ENCODE data around the gene CASP4. TPM values are rescaled to one million over a fixed set of nuclear protein-coding genes. Genes with fewer than 3 reads are reported as not detected.
A peak's percentile ranks its signal among the peaks of the same experiment; 100 is the strongest.

Gene CASP4
- total RNA-seq, 2 donors from 2014 or later, result not detected

GRCh38 chr11:105000167-105000566, 31.8 kb upstream of the CASP4 start:
- H3K9me3 Mint-ChIP-seq, result no peaks in the 10 kb centered on the region
- H3K27ac ChIP-seq (ENCODE audit: low read depth, low read length), result no peak overlapping the region
- peak; percentile 53 for DNase-seq
- no peak overlapping the region for H3K4me3 Mint-ChIP-seq
- H3K27ac Mint-ChIP-seq, result no peak overlapping the region
- H3K4me1 ChIP-seq (ENCODE audit: control insufficient read depth, insufficient read depth, low read length), result no peaks in the 10 kb centered on the region
- H3K27me3 Mint-ChIP-seq (ENCODE audit: insufficient read depth), result no peaks in the 10 kb centered on the region
- H3K36me3 Mint-ChIP-seq (ENCODE audit: low read depth), result no peaks in the 10 kb centered on the region
- 95 to 97% methylated on average over 4 to 5 of the region's 5 CpGs for WGBS, 2 experiments (ENCODE audit: insufficient coverage in 1 of 2, insufficient read length in 1 of 2)
- no peak for TF ChIP-seq CTCF (conservative IDR thresholded peaks at IDR 0.05)
- H3K27me3 ChIP-seq (ENCODE audit: control insufficient read depth, insufficient read depth, low read length, poor library complexity, severe bottlenecking), result no peaks in the 10 kb centered on the region
- no peaks in the 10 kb centered on the region for H3K36me3 ChIP-seq (ENCODE audit: control insufficient read depth, insufficient read depth, low read length)
- no peak overlapping the region for H3K4me3 ChIP-seq (ENCODE audit: low read length)
- H3K9ac ChIP-seq (ENCODE audit: extremely low read depth, low read length, poor library complexity, severe bottlenecking), result no peak overlapping the region
- H3K4me1 Mint-ChIP-seq, result no peaks in the 10 kb centered on the region
- no peaks in the 10 kb centered on the region for H3K9me3 ChIP-seq (ENCODE audit: control insufficient read depth, low read length)

- no peaks in the 10 kb centered on the region for H3K4me1 Mint-ChIP-seq
- Histone ChIP-seq H3K27me3 (ENCODE audit: control insufficient read depth, insufficient read depth, low read length, poor library complexity, severe bottlenecking) (no peaks in the 10 kb centered on the region), H3K9ac (ENCODE audit: extremely low read depth, low read length, poor library complexity, severe bottlenecking) (no peak overlapping the region), H3K4me1 (ENCODE audit: control insufficient read depth, insufficient read depth, low read length) (no peaks in the 10 kb centered on the region), H3K4me3 (ENCODE audit: low read length) (no peak overlapping the region), H3K9me3 (ENCODE audit: control insufficient read depth, low read length) (no peaks in the 10 kb centered on the region), H3K27ac (ENCODE audit: low read depth, low read length) (no peak overlapping the region), H3K36me3 (ENCODE audit: control insufficient read depth, insufficient read depth, low read length) (no peaks in the 10 kb centered on the region)
- DNase-seq, result no peak
- H3K9me3 Mint-ChIP-seq, result no peaks in the 10 kb centered on the region
- H3K27ac Mint-ChIP-seq, result no peak overlapping the region
- WGBS, 2 experiments (ENCODE audit: insufficient coverage in 1 of 2, insufficient read length in 1 of 2), result 86% methylated on average over 1 of the region's 1 CpG; no CpG with 5 or more reads in 1 of the 2 experiments
- TF ChIP-seq CTCF (conservative IDR thresholded peaks at IDR 0.05), result no peak
- no peak overlapping the region for H3K4me3 Mint-ChIP-seq
- no peaks in the 10 kb centered on the region for H3K27me3 Mint-ChIP-seq (ENCODE audit: insufficient read depth)
- H3K36me3 Mint-ChIP-seq (ENCODE audit: low read depth), result no peaks in the 10 kb centered on the region
Observed at GRCh38 chr11:104999721-105000120, 31.3 kb upstream of the CASP4 start.

GRCh38 chr11:104997288-104997687, 28.9 kb upstream of the CASP4 start:
- Histone ChIP-seq H3K36me3 (ENCODE audit: control insufficient read depth, insufficient read depth, low read length) (no peaks in the 10 kb centered on the region), H3K27me3 (ENCODE audit: control insufficient read depth, insufficient read depth, low read length, poor library complexity, severe bottlenecking) (no peaks in the 10 kb centered on the region), H3K4me1 (ENCODE audit: control insufficient read depth, insufficient read depth, low read length) (no peaks in the 10 kb centered on the region), H3K4me3 (ENCODE audit: low read length) (no peak overlapping the region), H3K27ac (ENCODE audit: low read depth, low read length) (no peak overlapping the region), H3K9me3 (ENCODE audit: control insufficient read depth, low read length) (no peaks in the 10 kb centered on the region), H3K9ac (ENCODE audit: extremely low read depth, low read length, poor library complexity, severe bottlenecking) (no peak overlapping the region)
- Mint-ChIP-seq H3K4me1 (no peaks in the 10 kb centered on the region), H3K9me3 (no peaks in the 10 kb centered on the region), H3K4me3 (no peak overlapping the region), H3K36me3 (ENCODE audit: low read depth) (no peaks in the 10 kb centered on the region), H3K27me3 (ENCODE audit: insufficient read depth) (no peaks in the 10 kb centered on the region), H3K27ac (no peak overlapping the region)
- no peak for DNase-seq
- TF ChIP-seq CTCF (conservative IDR thresholded peaks at IDR 0.05), result no peak
- 92 to 100% methylated on average over 2 to 5 of the region's 6 CpGs for WGBS, 2 experiments (ENCODE audit: insufficient coverage in 1 of 2, insufficient read length in 1 of 2)

Measured in endodermal cell (in vitro differentiated cells).